B cell (primary cell): ENCODE data around the gene PAIP2B. TPM values are rescaled to one million over a fixed set of nuclear protein-coding genes. Genes with fewer than 3 reads are reported as not detected.
"Not testable (repeated sequence)": the region's sequence is repeated elsewhere in the genome, so short reads cannot be mapped to it uniquely, and the experiment has no call there.

ENCODE experiments used
- ATAC-seq: fragments of 200-7000 bp; cut with Tn5 transposase; one replicate; pipeline ENCODE4 v1.10.0; 2021; ENCODE audit warnings: low read depth, mild to moderate bottlenecking, moderate number of reproducible peaks, moderate library complexity
- CTCF ChIA-PET: fragments of 350-600 bp; sonication (Branson Sonifier 250); formaldehyde crosslinking; loops from one replicate; lab custom pipeline; 2021; ENCODE audit warnings: antibody characterized with exemption, inconsistent platforms; lab: Charles Lee
- POLR2A ChIA-PET: fragments of 350-600 bp; sonication (Branson Sonifier 250); formaldehyde crosslinking; loops from one replicate; lab custom pipeline; 2021; ENCODE audit warnings: antibody characterized with exemption; lab: Charles Lee
- DNase-seq: peaks from one replicate; pipeline ENCODE4 v3.0.0; 2013
- H2AFZ ChIP-seq: 2 replicates; pipeline ENCODE4 v1.6.1; 2012; ENCODE audit warnings: mild to moderate bottlenecking, low read depth, low read length; ENCODE audit not compliant: insufficient read depth, poor library complexity, severe bottlenecking
- H3K27ac ChIP-seq, 2 donors: 1 replicate in 1 of 2; 2 replicates in 1 of 2; pipeline ENCODE4 v1.5.1; 2012 to 2013; ENCODE audit warnings: low read length in 2 of 2, mild to moderate bottlenecking in 2 of 2, moderate library complexity in 1 of 2
- H3K27me3 ChIP-seq, 4 experiments: fragments of 200-600 bp in 1 of 4; sonication (generic) in 1 of 4; replicated peaks in 1 of 4; 1 replicate in 2 of 4; 2 replicates in 2 of 4; pipeline versions ENCODE4 v1.6.1 to v1.7.0; 2013 to 2016; ENCODE audit warnings: low read length in 3 of 4, mild to moderate bottlenecking in 2 of 4, mixed read lengths in 1 of 4, moderate library complexity in 1 of 4; ENCODE audit not compliant: insufficient read depth in 4 of 4, control insufficient read depth in 3 of 4; ENCODE audit errors: control extremely low read depth in 1 of 4
- H3K36me3 ChIP-seq, 2 experiments: replicated peaks in 1 of 2; 1 replicate in 1 of 2; 2 replicates in 1 of 2; pipeline versions ENCODE4 v1.6.1 to v1.7.1; 2013; ENCODE audit warnings: low read length in 1 of 2; ENCODE audit not compliant: insufficient read depth in 2 of 2, control insufficient read depth in 1 of 2; ENCODE audit errors: control extremely low read depth in 1 of 2, extremely low read depth in 1 of 2
- H3K4me1 ChIP-seq, 2 donors: fragments of 200-600 bp in 1 of 2; sonication (generic) in 1 of 2; 1 replicate in 1 of 2; 2 replicates in 1 of 2; pipeline versions ENCODE4 v1.5.1 to v1.6.1; 2013 to 2017; ENCODE audit warnings: low read length in 2 of 2; ENCODE audit not compliant: control insufficient read depth in 2 of 2, insufficient read depth in 2 of 2
- H3K4me2 ChIP-seq: replicated peaks from 2 replicates; pipeline ENCODE3; 2012; ENCODE audit warnings: mild to moderate bottlenecking, low read depth, low read length; ENCODE audit not compliant: poor library complexity, severe bottlenecking
- H3K4me3 ChIP-seq, 5 experiments: fragments of 200-600 bp in 1 of 5; sonication (generic) in 1 of 5; 1 replicate in 3 of 5; 2 replicates in 2 of 5; pipeline versions ENCODE4 v1.5.1 to v1.7.0; 2011 to 2016; ENCODE audit warnings: low read length in 4 of 5, mild to moderate bottlenecking in 4 of 5, low read depth in 2 of 5, control low read depth in 1 of 5, moderate library complexity in 1 of 5; ENCODE audit not compliant: insufficient read depth in 1 of 5; ENCODE audit errors: control extremely low read depth in 1 of 5, extremely low read depth in 1 of 5
- H3K79me2 ChIP-seq: fragments of 200-600 bp; sonication (generic); one replicate; pipeline ENCODE4 v1.6.0; 2016; ENCODE audit warnings: low read length; ENCODE audit not compliant: control insufficient read depth, insufficient read depth
- H3K9ac ChIP-seq: fragments of 200-600 bp; sonication (generic); 2 replicates; pipeline ENCODE4 v1.6.1; 2017; ENCODE audit warnings: mild to moderate bottlenecking, low read length, moderate library complexity
- H3K9me3 ChIP-seq, 3 donors: one replicate each; pipeline versions ENCODE4 v1.6.1 to v1.7.1; 2013; ENCODE audit warnings: low read length in 2 of 3; ENCODE audit not compliant: control insufficient read depth in 2 of 3, insufficient read depth in 1 of 3; ENCODE audit errors: control extremely low read depth in 1 of 3
- H4K20me1 ChIP-seq: 2 replicates; pipeline ENCODE4 v1.6.0; 2012; ENCODE audit warnings: mild to moderate bottlenecking, low read length; ENCODE audit not compliant: insufficient read depth, control insufficient read depth, poor library complexity, severe bottlenecking
- H3K27ac Mint-ChIP-seq: one replicate; pipeline ENCODE4 v1.8.0; 2021; ENCODE audit warnings: mixed read lengths
- H3K27me3 Mint-ChIP-seq: one replicate; pipeline ENCODE4 v1.8.0; 2021; ENCODE audit warnings: mixed read lengths
- H3K4me1 Mint-ChIP-seq: one replicate; pipeline ENCODE4 v1.8.0; 2021; ENCODE audit warnings: mixed read lengths
- H3K4me3 Mint-ChIP-seq: one replicate; pipeline ENCODE4 v1.8.0; 2021; ENCODE audit warnings: mixed read lengths
- H3K9me3 Mint-ChIP-seq: one replicate; pipeline ENCODE4 v1.8.0; 2022; ENCODE audit warnings: mixed read lengths; ENCODE audit not compliant: insufficient read depth
- EZH2 ChIP-seq: IDR thresholded peaks from 2 replicates; pipeline ENCODE4 v1.6.1; 2012; ENCODE audit warnings: borderline replicate concordance, low read depth, mild to moderate bottlenecking, moderate library complexity, low read length; ENCODE audit not compliant: insufficient read depth, poor library complexity, severe bottlenecking
- WGBS: methylation state at CpG from one replicate; pipeline ENCODE4 v1.1.5; 2013; ENCODE audit warnings: missing lambda C conversion rate; ENCODE audit not compliant: insufficient coverage; 5-methylcytosine and 5-hydroxymethylcytosine counted together
- intact Hi-C: fragments of 100-400 bp; cut with micrococcal nuclease; formaldehyde crosslinking; loops from one replicate; pipeline ENCODE4 v1.10.0; 2022
- polyA plus RNA-seq: library from polyadenylated mRNA; depleted of rRNA; stranded (reverse); fragments of >200 nt; gene quantifications from 2 replicates; pipeline ENCODE4 v1.2.3, GENCODE V29; 2012
- total RNA-seq, 2 donors: library from RNA; stranded (reverse); fragments of 120-200 nt in 1 of 2; gene quantifications; 1 replicate in 1 of 2; 2 replicates in 1 of 2; pipeline versions ENCODE4 v1.2.3 to v1.2.4, GENCODE V29; 2013 to 2022
- TF ChIP-seq, protein P1 (sequence below): fragments of 200-600 bp; IDR thresholded peaks from one replicate; pipeline ENCODE4 v1.8.0; 2022; ENCODE audit warnings: antibody characterized with exemption, mild to moderate bottlenecking

The PAIP2B gene
- total and polyA plus RNA-seq, 2 donors (not counting 1 experiment from before 2014, with no cell fraction given), result 4.7 to 10.2 TPM

DNA sequence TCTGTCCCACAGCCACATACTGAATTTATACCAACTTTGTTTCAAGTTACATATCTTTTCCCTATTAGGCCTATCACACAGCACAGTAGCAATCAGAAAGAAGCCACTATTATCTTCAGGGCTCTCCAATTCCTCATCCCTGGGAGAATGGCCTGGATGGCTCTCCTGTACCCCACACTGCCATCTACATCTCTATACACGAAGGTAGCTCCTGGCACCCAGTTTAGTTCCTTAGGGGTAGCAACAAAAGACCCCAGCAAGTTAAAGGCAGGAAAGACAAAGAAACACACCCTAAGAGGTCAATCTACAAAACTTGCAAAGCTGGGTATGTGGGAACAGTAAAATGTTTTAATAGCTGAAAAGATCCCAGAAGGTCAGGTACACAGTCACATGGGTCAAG lies 39.9 kb downstream of the PAIP2B start:
- TF ChIP-seq, protein P1, sequence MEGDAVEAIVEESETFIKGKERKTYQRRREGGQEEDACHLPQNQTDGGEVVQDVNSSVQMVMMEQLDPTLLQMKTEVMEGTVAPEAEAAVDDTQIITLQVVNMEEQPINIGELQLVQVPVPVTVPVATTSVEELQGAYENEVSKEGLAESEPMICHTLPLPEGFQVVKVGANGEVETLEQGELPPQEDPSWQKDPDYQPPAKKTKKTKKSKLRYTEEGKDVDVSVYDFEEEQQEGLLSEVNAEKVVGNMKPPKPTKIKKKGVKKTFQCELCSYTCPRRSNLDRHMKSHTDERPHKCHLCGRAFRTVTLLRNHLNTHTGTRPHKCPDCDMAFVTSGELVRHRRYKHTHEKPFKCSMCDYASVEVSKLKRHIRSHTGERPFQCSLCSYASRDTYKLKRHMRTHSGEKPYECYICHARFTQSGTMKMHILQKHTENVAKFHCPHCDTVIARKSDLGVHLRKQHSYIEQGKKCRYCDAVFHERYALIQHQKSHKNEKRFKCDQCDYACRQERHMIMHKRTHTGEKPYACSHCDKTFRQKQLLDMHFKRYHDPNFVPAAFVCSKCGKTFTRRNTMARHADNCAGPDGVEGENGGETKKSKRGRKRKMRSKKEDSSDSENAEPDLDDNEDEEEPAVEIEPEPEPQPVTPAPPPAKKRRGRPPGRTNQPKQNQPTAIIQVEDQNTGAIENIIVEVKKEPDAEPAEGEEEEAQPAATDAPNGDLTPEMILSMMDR, result no peak
- TF ChIP-seq EZH2, result no peak

DNA sequence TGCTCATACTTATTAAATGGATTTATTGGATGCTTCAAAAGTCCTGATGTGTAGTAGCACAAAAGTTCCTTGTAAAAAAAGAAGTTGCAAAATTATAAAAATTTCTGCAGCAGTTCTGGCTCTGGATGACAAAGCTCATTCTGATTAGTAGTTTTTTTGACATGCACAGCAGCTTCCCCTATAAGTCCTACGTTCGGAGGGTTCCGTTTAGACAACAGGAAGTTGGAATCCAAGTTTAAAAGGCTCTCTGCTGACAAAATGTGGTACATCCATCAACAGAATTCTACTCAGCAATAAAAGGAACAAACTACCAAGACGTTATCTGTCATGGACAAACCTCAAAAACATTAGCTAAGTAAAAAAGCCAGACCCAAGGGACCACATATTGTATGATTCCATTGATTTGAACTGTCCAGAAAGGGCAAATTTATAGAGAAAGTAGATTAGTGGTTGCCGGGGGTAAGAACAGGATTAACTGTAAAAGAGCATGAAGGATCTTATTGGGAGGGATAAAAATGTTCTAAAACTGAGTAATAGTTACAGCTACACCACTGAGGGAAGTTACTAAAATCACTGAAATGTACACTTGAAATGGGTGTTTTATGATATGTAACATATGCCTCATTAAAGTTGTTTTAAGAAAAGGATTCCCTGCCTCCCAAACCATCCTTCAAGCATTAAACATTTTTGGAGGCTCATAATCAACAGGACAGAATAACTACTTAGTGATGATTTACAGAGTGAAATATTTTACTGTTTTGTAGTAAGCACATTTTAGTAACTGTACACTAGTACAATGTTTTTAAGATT lies 43.4 kb downstream of the PAIP2B start:
- not testable (repeated sequence) for ATAC-seq

More for the DNA sequence above, 39.9 kb downstream of the PAIP2B start:
- ATAC-seq (no peak), DNase-seq (no peak)
- Histone ChIP-seq H4K20me1 (no peaks in the 10 kb centered on the region), H3K4me2 (no peak overlapping the region), H3K27ac (no peak overlapping the region), H3K79me2 (no peaks in the 10 kb centered on the region), H3K36me3 (peaks cover 0 to 15% of the 10 kb centered on the region in 2 experiments), H2AFZ (no peak overlapping the region), H3K4me3 (no peak overlapping the region), H3K9ac (no peak overlapping the region), H3K4me1 (no peaks in the 10 kb centered on the region), H3K9me3 (no peaks in the 10 kb centered on the region), H3K27me3 (no peaks in the 10 kb centered on the region)
- Mint-ChIP-seq H3K9me3 (no peaks in the 10 kb centered on the region), H3K27me3 (no peaks in the 10 kb centered on the region), H3K4me1 (peaks cover 1% of the 10 kb centered on the region), H3K4me3 (no peak overlapping the region), H3K27ac (no peak overlapping the region)
- WGBS, result no CpG with 5 or more reads among the region's 1 CpG
- CTCF ChIA-PET, result interaction anchor here (0.6 to 1.1 kb wide), 2 partner anchors 38 to 198 kb away, joined by 3 to 5 read pairs; no protein-coding TSS in a partner anchor
- intact Hi-C loops, result no loop called here
- POLR2A ChIA-PET, result no interaction called here

More for the DNA sequence above, 43.4 kb downstream of the PAIP2B start:
- H3K9ac ChIP-seq, H3K27me3 ChIP-seq, H4K20me1 ChIP-seq, H3K79me2 ChIP-seq, H3K4me3 ChIP-seq, DNase-seq, H3K4me1 Mint-ChIP-seq, H3K4me3 Mint-ChIP-seq, POLR2A ChIA-PET, H3K27ac ChIP-seq, H3K4me2 ChIP-seq, H2AFZ ChIP-seq, H3K27ac Mint-ChIP-seq, H3K9me3 Mint-ChIP-seq, intact Hi-C loops, H3K27me3 Mint-ChIP-seq, H3K9me3 ChIP-seq, H3K4me1 ChIP-seq: not testable (repeated sequence)
- CTCF ChIA-PET, result interaction anchor here (1.3 kb wide), 1 partner anchor 99 kb away, joined by 4 read pairs; no protein-coding TSS in a partner anchor
- no CpG with 5 or more reads among the region's 5 CpGs for WGBS
- peaks cover 0 to 13% of the 10 kb centered on the region in 2 experiments for H3K36me3 ChIP-seq
